PC-3 (cell line): ENCODE results near the gene C5orf22. TPM values are rescaled to one million over a fixed set of nuclear protein-coding genes. Genes with fewer than 3 reads are reported as not detected.
A peak's percentile ranks its signal among the peaks of the same experiment; 100 is the strongest.

Experiments
- ATAC-seq: fragments of 200-7000 bp; cut with Tn5 transposase; 2 replicates; pipeline ENCODE4 v1.9.1; 2020; ENCODE audit warnings: mild to moderate bottlenecking, moderate library complexity
- BruUV-seq: library from RNA; stranded (reverse); fragments of 400-500 nt; replicated peaks from 2 replicates; lab custom pipeline; 2021; lab: Mats Ljungman, UMichigan
- CTCF ChIA-PET: fragments of 300-600 bp; sonication (Branson Sonifier 250); formaldehyde crosslinking; loops from one replicate; lab custom pipeline; 2022; ENCODE audit warnings: antibody characterized with exemption; lab: Charles Lee
- POLR2A ChIA-PET: fragments of 300-600 bp; sonication (Branson Sonifier 250); formaldehyde crosslinking; loops from one replicate; lab custom pipeline; 2022; ENCODE audit warnings: antibody characterized with exemption; ENCODE audit not compliant: unreplicated experiment; lab: Charles Lee
- DNase-seq: peaks from one replicate; pipeline ENCODE4 v3.0.0-alpha.2; 2015
- H2AFZ ChIP-seq: fragments of 300-600 bp; sonication (generic); 2 replicates; pipeline ENCODE4 v1.6.0; 2016; ENCODE audit warnings: antibody characterized with exemption, low read length
- H3F3A ChIP-seq: fragments of 300-600 bp; sonication (generic); one replicate; pipeline ENCODE4 v1.6.0; 2017; ENCODE audit warnings: antibody characterized with exemption, low read length, control low read depth, mild to moderate bottlenecking; ENCODE audit not compliant: unreplicated experiment
- H3K27ac ChIP-seq: fragments of 300-600 bp; sonication (generic); 2 replicates; pipeline ENCODE4 v1.5.1; 2016; ENCODE audit warnings: mild to moderate bottlenecking, low read length
- H3K27me3 ChIP-seq: fragments of 300-600 bp; sonication (generic); 2 replicates; pipeline ENCODE4 v1.6.1; 2016; ENCODE audit warnings: low read length, mixed read lengths
- H3K36me3 ChIP-seq: fragments of 300-600 bp; sonication (generic); 2 replicates; pipeline ENCODE4 v1.6.1; 2016; ENCODE audit warnings: low read depth, mixed run types, low read length, mixed read lengths
- H3K4me1 ChIP-seq: fragments of 300-600 bp; sonication (generic); 2 replicates; pipeline ENCODE4 v1.5.1; 2016; ENCODE audit warnings: low read length; ENCODE audit not compliant: insufficient read depth
- H3K4me2 ChIP-seq: fragments of 300-600 bp; sonication (generic); 2 replicates; pipeline ENCODE4 v1.6.0; 2016; ENCODE audit warnings: low read length
- H3K4me3 ChIP-seq: fragments of 300-600 bp; sonication (generic); 2 replicates; pipeline ENCODE4 v1.5.1; 2016; ENCODE audit warnings: mild to moderate bottlenecking, low read length, mixed read lengths
- H3K79me2 ChIP-seq: fragments of 300-600 bp; sonication (generic); 2 replicates; pipeline ENCODE4 v1.6.1; 2017; ENCODE audit warnings: low read length, mixed read lengths
- H3K9ac ChIP-seq: fragments of 300-600 bp; sonication (generic); 2 replicates; pipeline ENCODE4 v1.6.0; 2016; ENCODE audit warnings: mild to moderate bottlenecking, low read length
- H3K9me2 ChIP-seq: fragments of 300-600 bp; sonication (generic); replicated peaks from 2 replicates; pipeline ENCODE4 v1.6.1; 2016; ENCODE audit warnings: mixed run types, low read length, mixed read lengths
- H3K9me3 ChIP-seq: fragments of 300-600 bp; sonication (generic); 2 replicates; pipeline ENCODE4 v1.6.1; 2016; ENCODE audit warnings: low read length, mixed read lengths
- H4K20me1 ChIP-seq: fragments of 300-600 bp; sonication (generic); 2 replicates; pipeline ENCODE4 v1.6.1; 2016; ENCODE audit warnings: low read length, mixed read lengths
- EZH2 ChIP-seq: fragments of 300-600 bp; sonication (generic); IDR thresholded peaks from one replicate; pipeline ENCODE4 v1.6.1; 2017; ENCODE audit warnings: antibody characterized with exemption, mild to moderate bottlenecking, low read length; ENCODE audit not compliant: unreplicated experiment
- EZH2phosphoT487 ChIP-seq: fragments of 300-600 bp; sonication (generic); IDR thresholded peaks from 2 replicates; pipeline ENCODE4 v1.6.1; 2018; ENCODE audit warnings: mild to moderate bottlenecking, antibody characterized with exemption, low read length, borderline replicate concordance
- intact Hi-C: fragments of 100-400 bp; cut with micrococcal nuclease; formaldehyde crosslinking; loops from 2 replicates; pipeline ENCODE4 v1.9.0; 2023
- total RNA-seq: library from RNA; depleted of rRNA; stranded (reverse); fragments of >200 nt; gene quantifications from 2 replicates; pipeline ENCODE4 v1.2.3, GENCODE V29; 2014
- TF ChIP-seq, protein P1 (sequence below): fragments of 300-600 bp; sonication (generic); conservative IDR thresholded peaks from 2 replicates; pipeline ENCODE4 v1.5.1; 2017; ENCODE audit warnings: antibody characterized with exemption, low read depth, mild to moderate bottlenecking, low read length

C5orf22 gene
- total RNA-seq, 1 experiment from 2014 or later, result 15.3 TPM

DNA sequence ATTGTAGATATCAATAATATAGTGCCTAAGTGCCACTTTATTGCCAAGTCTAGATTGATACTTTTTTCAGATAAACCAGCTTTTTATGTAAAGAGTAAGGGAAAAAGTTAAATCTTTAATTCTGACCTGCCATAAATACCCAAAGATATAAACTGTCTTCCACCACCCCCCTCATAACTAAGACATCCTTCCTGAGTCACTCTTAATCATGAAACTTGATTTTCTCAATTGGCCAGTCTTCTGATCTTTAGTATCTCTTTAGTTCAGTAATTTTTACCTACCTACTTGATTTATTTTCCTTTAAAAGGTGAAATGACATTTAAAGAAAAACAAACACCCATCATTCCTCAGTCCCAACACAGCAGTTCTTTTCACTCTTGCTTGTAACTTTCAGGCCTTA, 21.8 kb downstream of the C5orf22 start:
- ATAC-seq, result peak; percentile 75

DNA sequence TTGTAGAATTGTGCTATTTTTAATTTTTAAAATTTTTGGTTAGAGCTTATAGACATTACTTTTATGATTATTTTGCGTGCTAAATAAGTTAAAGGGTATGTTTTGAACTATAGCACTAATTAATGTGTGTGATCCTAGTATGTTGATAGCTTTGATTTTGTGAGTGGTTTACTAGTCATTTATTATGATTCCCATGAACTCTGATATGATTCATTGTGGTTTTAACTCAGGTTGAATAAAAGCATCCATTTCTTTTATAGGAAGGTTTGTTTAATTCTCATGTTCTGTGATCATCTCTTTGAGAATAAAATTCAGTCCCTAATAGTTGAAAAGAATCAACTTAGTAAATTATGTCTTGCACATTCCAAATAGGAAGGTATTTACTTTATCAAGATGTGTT, 22.5 kb downstream of the C5orf22 start:
- POLR2A ChIA-PET, result no interaction called here
- Histone ChIP-seq H3K27me3 (no peaks in the 10 kb centered on the region), H3K79me2 (no peaks in the 10 kb centered on the region), H3K36me3 (peaks cover 18% of the 10 kb centered on the region), H3K27ac (peak overlapping the region; percentile 71), H3K4me3 (no peak overlapping the region), H3K9me3 (no peaks in the 10 kb centered on the region), H3K9me2 (no peaks in the 10 kb centered on the region), H3K4me2 (no peak overlapping the region), H3F3A (no peaks in the 10 kb centered on the region), H3K4me1 (peaks cover 16% of the 10 kb centered on the region), H3K9ac (no peak overlapping the region), H2AFZ (no peak overlapping the region), H4K20me1 (no peaks in the 10 kb centered on the region)
- BruUV-seq, result no TSS peak
- TF ChIP-seq EZH2phosphoT487, result no peak
- TF ChIP-seq, protein P1, sequence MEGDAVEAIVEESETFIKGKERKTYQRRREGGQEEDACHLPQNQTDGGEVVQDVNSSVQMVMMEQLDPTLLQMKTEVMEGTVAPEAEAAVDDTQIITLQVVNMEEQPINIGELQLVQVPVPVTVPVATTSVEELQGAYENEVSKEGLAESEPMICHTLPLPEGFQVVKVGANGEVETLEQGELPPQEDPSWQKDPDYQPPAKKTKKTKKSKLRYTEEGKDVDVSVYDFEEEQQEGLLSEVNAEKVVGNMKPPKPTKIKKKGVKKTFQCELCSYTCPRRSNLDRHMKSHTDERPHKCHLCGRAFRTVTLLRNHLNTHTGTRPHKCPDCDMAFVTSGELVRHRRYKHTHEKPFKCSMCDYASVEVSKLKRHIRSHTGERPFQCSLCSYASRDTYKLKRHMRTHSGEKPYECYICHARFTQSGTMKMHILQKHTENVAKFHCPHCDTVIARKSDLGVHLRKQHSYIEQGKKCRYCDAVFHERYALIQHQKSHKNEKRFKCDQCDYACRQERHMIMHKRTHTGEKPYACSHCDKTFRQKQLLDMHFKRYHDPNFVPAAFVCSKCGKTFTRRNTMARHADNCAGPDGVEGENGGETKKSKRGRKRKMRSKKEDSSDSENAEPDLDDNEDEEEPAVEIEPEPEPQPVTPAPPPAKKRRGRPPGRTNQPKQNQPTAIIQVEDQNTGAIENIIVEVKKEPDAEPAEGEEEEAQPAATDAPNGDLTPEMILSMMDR, result no peak
- no peak for TF ChIP-seq EZH2
- intact Hi-C loops, result no loop called here
- CTCF ChIA-PET, result interaction anchor here (0.6 kb wide), 1 partner anchor 536 kb away, joined by 9 read pairs; no protein-coding TSS in a partner anchor
- DNase-seq (peak; percentile 30), ATAC-seq (peak; percentile 65)

More for the DNA sequence above, 21.8 kb downstream of the C5orf22 start:
- Histone ChIP-seq H3K4me1 (peaks cover 16% of the 10 kb centered on the region), H3K9me3 (no peaks in the 10 kb centered on the region), H3K4me3 (no peak overlapping the region), H3K27ac (peak overlapping the region; percentile 71), H3K9ac (no peak overlapping the region), H3K36me3 (peaks cover 18% of the 10 kb centered on the region), H2AFZ (no peak overlapping the region), H3K9me2 (no peaks in the 10 kb centered on the region), H3F3A (no peaks in the 10 kb centered on the region), H3K27me3 (no peaks in the 10 kb centered on the region), H4K20me1 (no peaks in the 10 kb centered on the region), H3K4me2 (peak overlapping the region; percentile 11; the same call in 1 of the 2 replicates), H3K79me2 (no peaks in the 10 kb centered on the region)
- TF ChIP-seq EZH2, result no peak
- TF ChIP-seq EZH2phosphoT487, result no peak
- TF ChIP-seq, protein P1, result no peak
- DNase-seq, result peak; percentile 50
- no TSS peak for BruUV-seq
- ChIA-PET POLR2A (no interaction called here), CTCF (interaction anchor here (0.6 kb wide), 1 partner anchor 537 kb away, joined by 9 read pairs; no protein-coding TSS in a partner anchor)
- intact Hi-C loops, result no loop called here

DNA sequence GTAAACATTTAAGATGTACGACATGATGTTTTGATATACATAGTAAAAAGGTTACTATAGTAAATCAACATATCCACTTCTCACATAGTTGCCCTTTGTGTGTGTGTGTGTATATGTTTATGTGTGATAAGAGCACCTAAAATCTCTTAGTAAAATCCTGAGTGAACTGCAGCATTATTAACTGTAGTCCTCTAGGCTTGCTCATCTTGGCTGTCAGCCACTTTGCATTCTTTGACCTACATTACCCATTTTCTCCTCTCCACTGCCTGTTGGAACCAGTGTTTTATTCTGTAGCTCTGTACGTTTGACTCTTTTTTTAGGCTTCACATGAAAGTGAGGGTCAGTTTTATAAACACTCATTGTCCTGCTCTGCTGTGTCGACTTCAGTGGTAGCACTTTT, 24.4 kb downstream of the C5orf22 start:
- Histone ChIP-seq H3K27me3 (no peaks in the 10 kb centered on the region), H4K20me1 (no peaks in the 10 kb centered on the region), H3K79me2 (no peaks in the 10 kb centered on the region), H3K36me3 (peaks cover 10% of the 10 kb centered on the region), H3K27ac (no peak overlapping the region), H3K4me3 (no peak overlapping the region), H3K4me1 (peaks cover 16% of the 10 kb centered on the region), H2AFZ (no peak overlapping the region), H3K9ac (no peak overlapping the region), H3F3A (no peaks in the 10 kb centered on the region), H3K9me2 (no peaks in the 10 kb centered on the region), H3K4me2 (no peak overlapping the region), H3K9me3 (no peaks in the 10 kb centered on the region)
- no TSS peak for BruUV-seq
- TF ChIP-seq, protein P1, result no peak
- TF ChIP-seq EZH2 (no peak), EZH2phosphoT487 (no peak)
- ATAC-seq (no peak), DNase-seq (no peak)
- POLR2A ChIA-PET, result no interaction called here
- CTCF ChIA-PET, result no interaction called here
- intact Hi-C loops, result no loop called here
